Activated T-helper 2 cell treated with anti-CD3 and anti-CD28 coated beads, Interferon-gamma antibody, Interleukin-2, Interleukin-4, amounts not matched to agents 10 μg/mL and 5 μg/mL and 100 μg/mL, durations not matched to agents 14 hours and 24 hours and 36 hours (primary cell): ENCODE results near the gene DNAH11. TPM values are rescaled to one million over a fixed set of nuclear protein-coding genes. Genes with fewer than 3 reads are reported as not detected.
A peak's percentile ranks its signal among the peaks of the same experiment; 100 is the strongest.

Experiments
- DNase-seq: peaks from one replicate; pipeline ENCODE4 v3.0.0; 2021; ENCODE audit warnings: low spot score
- H3K27ac Mint-ChIP-seq: one replicate; pipeline ENCODE4 v1.8.0; 2021; ENCODE audit warnings: mixed read lengths
- H3K27me3 Mint-ChIP-seq: one replicate; pipeline ENCODE4 v1.8.0; 2021; ENCODE audit warnings: low read depth, mixed read lengths
- H3K36me3 Mint-ChIP-seq: one replicate; pipeline ENCODE4 v1.8.0; 2021; ENCODE audit warnings: low read depth, mixed read lengths
- H3K4me1 Mint-ChIP-seq: one replicate; pipeline ENCODE4 v1.8.0; 2021; ENCODE audit warnings: low read depth, mixed read lengths
- H3K4me3 Mint-ChIP-seq: one replicate; pipeline ENCODE4 v1.8.0; 2021; ENCODE audit warnings: low read depth, mild to moderate bottlenecking, moderate library complexity, mixed read lengths
- H3K9me3 Mint-ChIP-seq: one replicate; pipeline ENCODE4 v1.8.0; 2021; ENCODE audit warnings: mixed read lengths
- intact Hi-C: fragments of 100-400 bp; cut with micrococcal nuclease; formaldehyde crosslinking; loops from one replicate; pipeline ENCODE4 v1.15.1; 2023
- total RNA-seq: library from RNA; stranded (reverse); gene quantifications from 2 replicates; pipeline ENCODE4 v1.2.3, GENCODE V29; 2022

DNAH11 gene
- total RNA-seq, 1 donor from 2014 or later, result 3.7 TPM

GRCh38 chr7:21568762-21569161 is 25.9 kb downstream of the DNAH11 start:
- H3K36me3 Mint-ChIP-seq, result no peaks in the 10 kb centered on the region
- H3K4me1 Mint-ChIP-seq, result no peaks in the 10 kb centered on the region
- no peaks in the 10 kb centered on the region for H3K9me3 Mint-ChIP-seq
- DNase-seq, result no peak
- H3K27ac Mint-ChIP-seq, result no peak overlapping the region
- peaks cover 16% of the 10 kb centered on the region for H3K27me3 Mint-ChIP-seq
- intact Hi-C loops, result no loop called here
- no peak overlapping the region for H3K4me3 Mint-ChIP-seq

DNA sequence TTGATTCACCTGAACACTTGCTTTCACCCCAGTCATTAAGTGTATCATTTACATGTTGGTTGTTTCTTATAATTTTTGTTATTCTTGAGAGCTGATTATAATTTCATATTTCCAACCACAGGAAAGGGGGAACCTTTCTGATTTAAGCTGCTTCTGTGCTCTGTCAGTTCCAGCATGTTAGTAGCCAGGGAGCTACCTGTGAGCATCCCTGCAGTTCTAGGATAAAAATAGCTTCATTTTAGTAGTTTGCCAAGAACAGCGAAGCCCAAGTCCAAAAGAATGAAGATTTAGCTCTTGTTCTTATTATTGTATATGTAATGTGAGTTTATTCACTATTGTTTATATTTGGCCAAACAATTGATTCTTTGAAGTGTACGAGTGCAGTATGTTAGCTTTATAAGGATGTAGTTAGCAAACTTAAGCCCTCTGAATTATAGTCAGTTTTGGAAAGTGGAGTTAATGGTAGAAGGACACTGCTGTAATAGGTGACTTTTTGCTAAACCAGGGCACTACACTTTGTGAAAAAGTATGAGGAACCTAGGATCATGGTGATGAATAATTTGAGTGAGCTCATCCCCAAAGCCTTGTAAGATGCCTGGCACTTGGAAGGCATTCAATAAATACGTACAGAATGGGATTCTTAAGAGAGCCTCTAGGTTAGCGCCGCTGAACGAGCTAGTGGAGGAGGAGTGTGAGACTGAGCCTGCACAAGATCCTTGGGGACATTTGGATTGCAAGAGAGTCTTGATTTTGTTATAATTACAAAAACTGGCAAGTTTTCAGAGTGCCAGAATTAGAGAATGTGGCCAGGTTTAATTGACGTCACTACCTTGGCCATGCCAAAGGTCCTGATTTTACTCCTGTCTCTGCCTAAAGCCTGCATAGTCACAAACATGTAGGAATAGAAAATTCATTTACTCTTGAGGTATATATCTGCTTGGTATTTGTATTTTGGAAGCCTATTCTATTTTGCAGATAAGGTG is 29.8 kb downstream of the DNAH11 start:
- H3K27ac Mint-ChIP-seq, result no peak overlapping the region
- no peaks in the 10 kb centered on the region for H3K9me3 Mint-ChIP-seq
- peaks cover 14% of the 10 kb centered on the region for H3K27me3 Mint-ChIP-seq
- intact Hi-C loops, result no loop called here
- no peak overlapping the region for H3K4me3 Mint-ChIP-seq
- no peaks in the 10 kb centered on the region for H3K4me1 Mint-ChIP-seq
- no peaks in the 10 kb centered on the region for H3K36me3 Mint-ChIP-seq
- DNase-seq, result no peak

DNA sequence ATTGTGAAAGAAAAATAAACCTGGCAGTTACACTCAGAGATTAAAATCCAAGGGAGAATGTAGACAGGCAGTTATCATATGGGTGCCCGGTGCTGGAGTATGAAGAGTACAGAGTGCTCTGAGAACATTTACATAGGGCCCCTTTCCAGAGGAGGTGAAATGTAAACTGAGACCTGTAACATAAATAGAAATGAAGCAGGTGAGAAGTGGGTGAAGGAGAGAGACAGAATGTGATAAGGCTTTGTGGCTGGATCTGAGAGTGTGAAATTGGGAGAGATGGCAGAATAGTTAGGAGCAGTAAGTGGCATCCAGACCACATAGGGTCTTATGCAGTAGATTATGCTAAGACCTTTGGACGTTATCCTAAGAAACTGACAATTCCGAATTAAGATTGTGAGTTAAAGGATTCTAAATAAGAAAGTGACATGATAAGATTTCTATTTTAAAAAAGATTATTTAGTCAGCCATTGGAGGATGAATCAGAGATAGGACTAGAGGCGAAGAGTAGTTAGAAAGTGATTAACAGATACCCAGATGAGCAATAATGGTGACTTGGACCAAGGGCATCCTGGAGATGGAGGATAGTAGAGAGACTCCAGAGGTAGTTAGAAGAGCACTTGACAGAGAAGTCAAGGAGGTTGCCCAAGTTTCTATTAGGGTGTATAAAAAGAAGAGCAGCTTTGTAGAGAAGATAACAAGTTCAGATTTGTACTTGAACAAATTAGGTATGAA is 36.7 kb downstream of the DNAH11 start:
- Mint-ChIP-seq H3K27ac (no peak overlapping the region), H3K9me3 (peaks cover 6% of the 10 kb centered on the region), H3K4me1 (peaks cover 6% of the 10 kb centered on the region), H3K27me3 (no peaks in the 10 kb centered on the region), H3K4me3 (no peak overlapping the region), H3K36me3 (peaks cover 6% of the 10 kb centered on the region)
- no peak for DNase-seq
- intact Hi-C loops, result no loop called here

DNA sequence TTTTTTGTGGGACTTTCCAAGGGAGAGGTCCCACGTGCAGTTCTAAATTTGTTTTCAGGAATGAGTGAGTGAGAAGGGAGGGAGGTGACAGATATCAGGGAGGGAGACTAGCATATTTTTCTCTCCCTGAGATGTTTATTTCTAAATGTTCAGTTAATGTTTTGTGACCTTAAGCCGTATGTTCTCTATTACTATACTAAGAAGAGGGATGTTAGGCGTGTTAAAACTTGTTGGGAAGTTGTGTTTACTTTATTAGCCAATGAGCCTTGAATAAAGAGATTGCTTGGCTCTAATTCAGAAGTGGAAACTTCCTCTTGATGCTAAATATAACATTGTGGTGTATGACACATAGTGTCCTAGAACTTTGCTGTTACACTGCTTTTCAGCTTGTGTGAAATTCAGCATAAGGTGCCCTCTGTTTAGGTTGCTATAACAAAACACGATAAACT is 37.3 kb downstream of the DNAH11 start:
- Mint-ChIP-seq H3K4me3 (no peak overlapping the region), H3K36me3 (peaks cover 6% of the 10 kb centered on the region), H3K27me3 (no peaks in the 10 kb centered on the region), H3K9me3 (peaks cover 6% of the 10 kb centered on the region), H3K4me1 (peaks cover 6% of the 10 kb centered on the region), H3K27ac (no peak overlapping the region)
- intact Hi-C loops, result no loop called here
- no peak for DNase-seq

GRCh38 chr7:21585070-21585724 is 42.4 kb downstream of the DNAH11 start:
- no peak for DNase-seq
- Mint-ChIP-seq H3K27ac (no peak overlapping the region), H3K4me3 (no peak overlapping the region), H3K36me3 (peaks cover 6% of the 10 kb centered on the region), H3K4me1 (no peaks in the 10 kb centered on the region), H3K9me3 (peaks cover 6% of the 10 kb centered on the region), H3K27me3 (no peaks in the 10 kb centered on the region)
- intact Hi-C loops, result no loop called here

DNA sequence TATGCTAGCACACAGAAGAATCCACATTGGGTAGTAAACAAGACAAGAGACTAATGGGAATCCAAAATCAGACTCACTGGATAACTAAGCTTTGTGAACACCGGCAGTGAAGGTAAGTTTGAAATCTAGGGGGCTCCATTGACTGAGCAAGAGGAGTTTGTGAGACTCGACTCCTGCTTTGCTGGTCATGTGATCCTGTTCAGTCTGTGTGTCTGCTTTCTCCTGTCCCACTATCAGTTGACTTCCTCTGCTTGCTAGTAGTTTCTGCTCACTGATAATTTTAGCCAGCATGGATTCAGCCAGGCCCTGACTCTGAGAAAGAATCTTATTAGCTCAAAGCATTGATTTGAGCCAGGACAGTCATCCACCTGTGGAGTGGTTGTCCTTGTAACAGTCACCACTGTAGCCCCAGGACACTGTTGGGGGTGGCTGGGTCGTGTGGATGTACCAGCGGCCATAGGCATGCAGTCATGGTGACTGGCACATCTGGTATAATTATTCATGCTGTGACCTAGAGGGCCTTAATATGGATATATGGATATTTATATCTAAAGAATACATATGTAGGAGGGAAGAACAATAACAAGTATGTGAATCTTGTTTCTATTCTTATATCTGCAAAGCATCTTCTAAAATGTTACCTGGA is 44.4 kb downstream of the DNAH11 start:
- Mint-ChIP-seq H3K36me3 (peaks cover 5% of the 10 kb centered on the region), H3K27me3 (no peaks in the 10 kb centered on the region), H3K27ac (no peak overlapping the region), H3K4me3 (no peak overlapping the region), H3K4me1 (no peaks in the 10 kb centered on the region), H3K9me3 (peaks cover 6% of the 10 kb centered on the region)
- no peak for DNase-seq
- intact Hi-C loops, result no loop called here

GRCh38 chr7:21596801-21597200 is 54.0 kb downstream of the DNAH11 start:
- H3K9me3 Mint-ChIP-seq, result peaks cover 4% of the 10 kb centered on the region
- H3K27ac Mint-ChIP-seq, result no peak overlapping the region
- intact Hi-C loops, result no loop called here
- no peak overlapping the region for H3K4me3 Mint-ChIP-seq
- H3K27me3 Mint-ChIP-seq, result no peaks in the 10 kb centered on the region
- no peaks in the 10 kb centered on the region for H3K36me3 Mint-ChIP-seq
- H3K4me1 Mint-ChIP-seq, result no peaks in the 10 kb centered on the region
- no peak for DNase-seq

- intact Hi-C loops, result no loop called here
- no peak overlapping the region for H3K4me3 Mint-ChIP-seq
Observed at GRCh38 chr7:21603462-21603861, 60.6 kb downstream of the DNAH11 start.

DNA sequence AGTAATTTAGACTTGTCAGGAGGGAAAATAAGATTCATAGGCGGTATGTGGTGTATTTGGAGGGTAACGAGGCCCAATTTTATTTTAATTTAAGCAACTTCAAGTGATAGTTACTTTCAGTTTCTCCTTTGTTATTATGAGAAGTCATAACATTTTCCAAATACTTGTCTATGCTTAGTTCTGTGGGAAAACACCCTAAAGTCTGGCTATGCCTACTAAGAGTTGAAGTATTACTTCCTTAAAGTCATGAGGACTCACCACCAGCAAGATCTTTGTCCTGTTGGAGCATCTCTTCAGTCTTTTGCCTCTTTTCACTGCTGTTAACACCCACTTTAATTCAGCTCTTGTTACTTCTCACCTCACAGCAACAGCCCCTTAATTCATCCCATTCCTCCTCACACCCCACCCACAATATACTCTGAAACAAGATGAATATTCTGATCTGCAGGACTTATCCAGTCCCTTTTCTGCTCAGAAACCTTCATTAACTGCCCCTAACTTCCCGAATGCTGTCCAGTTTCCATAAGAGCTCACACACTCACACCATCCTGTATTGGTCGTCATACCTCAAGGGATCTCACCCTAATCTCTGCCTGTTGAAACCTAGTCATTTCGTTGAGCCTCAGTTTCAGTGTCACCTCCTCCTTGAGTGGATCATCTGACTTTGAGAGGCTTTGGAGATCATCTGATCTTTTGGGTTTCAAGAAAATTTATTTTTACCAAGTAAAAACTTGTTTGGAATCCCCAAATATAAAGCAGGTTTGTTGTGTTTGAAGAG is 61.3 kb downstream of the DNAH11 start:
- H3K27ac Mint-ChIP-seq, result peak overlapping the region; percentile 43
- no peaks in the 10 kb centered on the region for H3K27me3 Mint-ChIP-seq
- H3K4me1 Mint-ChIP-seq, result peaks cover 13% of the 10 kb centered on the region
- intact Hi-C loops, result no loop called here
- H3K36me3 Mint-ChIP-seq, result no peaks in the 10 kb centered on the region
- no peaks in the 10 kb centered on the region for H3K9me3 Mint-ChIP-seq
- DNase-seq, result no peak
- no peak overlapping the region for H3K4me3 Mint-ChIP-seq

More at GRCh38 chr7:21603462-21603861, 60.6 kb downstream of the DNAH11 start:
- H3K36me3 Mint-ChIP-seq, result no peaks in the 10 kb centered on the region
- peak overlapping the region; percentile 43 for H3K27ac Mint-ChIP-seq
- H3K4me1 Mint-ChIP-seq, result peaks cover 13% of the 10 kb centered on the region
- no peak for DNase-seq
- no peaks in the 10 kb centered on the region for H3K27me3 Mint-ChIP-seq
- peaks cover 4% of the 10 kb centered on the region for H3K9me3 Mint-ChIP-seq

GRCh38 chr7:21605008-21605585 is 62.3 kb downstream of the DNAH11 start:
- no peaks in the 10 kb centered on the region for H3K36me3 Mint-ChIP-seq
- no peak overlapping the region for H3K4me3 Mint-ChIP-seq
- H3K4me1 Mint-ChIP-seq, result peaks cover 13% of the 10 kb centered on the region
- H3K27ac Mint-ChIP-seq, result no peak overlapping the region
- no peaks in the 10 kb centered on the region for H3K9me3 Mint-ChIP-seq
- intact Hi-C loops, result no loop called here
- DNase-seq, result no peak
- H3K27me3 Mint-ChIP-seq, result no peaks in the 10 kb centered on the region

GRCh38 chr7:21608465-21608864 is 65.6 kb downstream of the DNAH11 start:
- no peak for DNase-seq
- intact Hi-C loops, result no loop called here

More at GRCh38 chr7:21608465-21608864, 65.6 kb downstream of the DNAH11 start:
- Mint-ChIP-seq H3K9me3 (no peaks in the 10 kb centered on the region), H3K36me3 (no peaks in the 10 kb centered on the region), H3K4me3 (no peak overlapping the region), H3K4me1 (peaks cover 10% of the 10 kb centered on the region), H3K27ac (no peak overlapping the region), H3K27me3 (no peaks in the 10 kb centered on the region)
